Stimulated activated CD8-positive, alpha-beta memory T cell treated with anti-CD3 and anti-CD28 coated beads, Interleukin-7, amount 100 ng/mL, for 1 hour (primary cell): Measurements from ENCODE around the gene PUS7L.
A peak's percentile ranks its signal among the peaks of the same experiment; 100 is the strongest.
"Not testable (repeated sequence)": the region's sequence is repeated elsewhere in the genome, so short reads cannot be mapped to it uniquely, and the experiment has no call there.

Experiments
- DNase-seq, 2 donors: peaks; one replicate each; pipeline ENCODE4 v3.0.0-alpha.2; 2020; ENCODE audit warnings: low read depth in 2 of 2

Gene PUS7L

DNA sequence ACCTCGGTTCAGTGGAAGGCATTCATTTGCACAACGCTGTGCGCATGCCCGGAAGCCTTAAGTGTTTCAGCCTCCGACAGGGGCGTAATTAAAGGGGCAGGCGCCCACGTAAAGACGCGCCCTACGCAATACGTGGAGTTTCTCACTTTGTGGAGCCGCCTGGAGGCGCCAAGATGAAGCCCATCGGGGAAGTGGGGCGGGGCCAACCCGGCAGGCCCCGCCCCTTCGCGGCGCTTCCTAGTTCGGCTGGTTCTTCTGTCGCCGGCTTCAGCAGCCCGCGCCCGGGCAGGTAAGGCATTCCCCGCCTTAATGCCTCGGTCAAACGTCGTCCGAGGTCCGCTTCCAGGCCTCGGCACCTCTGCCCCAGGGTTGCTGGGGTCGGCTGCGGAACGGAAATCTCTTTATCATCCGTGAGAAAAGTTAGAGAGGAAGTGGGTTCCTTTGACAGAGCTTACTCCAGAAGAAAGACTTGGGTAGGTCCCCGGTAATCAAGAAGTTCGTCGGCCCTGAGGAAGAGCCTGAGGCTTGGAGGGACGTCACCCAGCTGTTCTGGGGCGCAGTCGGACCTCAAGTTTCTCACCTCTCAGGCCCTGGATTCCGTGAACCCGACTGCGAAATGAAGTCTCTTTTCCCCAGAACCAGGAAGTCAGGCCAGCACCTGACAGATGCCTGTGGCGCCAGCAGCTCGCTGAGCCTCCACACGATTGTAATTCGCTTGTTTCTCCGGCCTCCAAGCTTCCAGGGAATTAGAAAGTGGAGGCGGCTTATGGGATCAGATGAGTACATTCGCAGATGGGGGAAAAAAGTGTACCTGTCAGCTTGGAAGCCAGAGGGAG, at the start of gene PUS7L, which contains the start of gene IRAK4:
Gene PUS7L, minus strand, starts transcription at position 63 of the 836 bp plus-strand sequence. CDS start 3,545 bp downstream, outside the sequence.
Gene IRAK4, plus strand, starts transcription at position 224 of the 836 bp plus-strand sequence. CDS start 9,161 bp downstream, outside the sequence.
- DNase-seq: peak; percentile 90 to 91

GRCh38 chr12:43807386-43807785, 48.8 kb upstream of the PUS7L start:
- DNase-seq: no peak

DNA sequence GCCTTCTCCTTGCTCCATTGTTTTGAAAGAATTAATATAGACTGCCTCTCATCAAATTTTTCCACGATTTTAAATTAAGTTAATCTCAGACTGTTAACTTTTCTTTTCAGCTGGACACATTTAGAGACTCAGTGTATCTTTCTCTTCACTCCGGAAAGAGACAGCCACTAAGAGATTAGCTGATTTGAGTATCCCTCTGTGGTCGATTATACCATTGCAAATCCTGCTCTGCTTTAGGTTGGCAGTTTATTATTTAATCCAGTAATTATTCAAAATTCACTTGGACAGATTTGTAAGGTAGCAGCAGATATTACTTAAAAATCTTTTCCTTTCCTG, 48.1 kb upstream of the PUS7L start:
- DNase-seq: no peak

DNA sequence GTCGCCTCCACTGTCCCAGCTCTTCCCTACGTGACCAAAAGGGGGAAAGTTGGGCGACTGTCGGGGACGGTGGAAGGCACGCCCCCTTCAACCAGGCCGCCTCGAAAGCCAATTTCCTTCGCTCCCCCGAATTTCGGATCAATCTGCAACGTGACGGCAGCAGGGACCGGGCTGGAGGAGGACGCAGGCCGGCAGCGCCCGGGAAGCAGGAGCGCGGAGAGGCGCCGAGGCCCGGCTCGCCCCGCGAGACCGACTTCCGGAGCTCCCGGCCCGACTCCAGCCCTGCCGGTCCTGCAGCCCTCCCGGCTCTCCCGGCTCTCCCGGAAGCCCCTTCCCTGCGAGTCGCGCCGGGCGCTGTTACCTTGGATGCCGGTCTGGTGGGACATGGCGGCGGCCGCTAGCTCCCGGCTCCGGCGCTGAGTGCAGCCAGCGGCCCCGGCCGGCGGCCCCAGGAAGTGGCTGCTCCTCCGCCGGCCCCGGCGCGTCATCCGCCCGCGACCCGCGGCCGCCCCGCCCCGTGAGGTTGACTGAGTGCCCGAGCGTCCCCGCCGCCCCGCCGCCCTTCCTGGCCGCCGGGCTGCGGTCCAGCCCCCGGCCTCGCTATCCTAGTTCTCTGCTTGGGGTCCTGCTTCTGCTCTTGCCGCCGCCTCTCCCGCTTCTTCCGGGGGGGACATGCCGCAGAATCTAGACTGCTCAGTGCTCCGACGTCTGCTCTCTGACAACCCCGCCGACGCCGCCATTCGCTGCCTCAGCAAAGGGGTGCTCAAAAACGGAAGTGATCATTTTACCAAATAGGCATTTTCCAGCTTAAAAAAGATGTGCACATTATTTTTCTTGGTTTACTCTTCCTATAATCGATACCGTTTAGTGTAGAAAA, 47.5 kb upstream of the PUS7L start, which contains the start of gene TWF1:
Gene TWF1, minus strand, starts transcription at position 458 of the 877 bp plus-strand sequence. Its CDS starts 72 bp downstream, at position 386.
- DNase-seq: peak; percentile 67 to 75

DNA sequence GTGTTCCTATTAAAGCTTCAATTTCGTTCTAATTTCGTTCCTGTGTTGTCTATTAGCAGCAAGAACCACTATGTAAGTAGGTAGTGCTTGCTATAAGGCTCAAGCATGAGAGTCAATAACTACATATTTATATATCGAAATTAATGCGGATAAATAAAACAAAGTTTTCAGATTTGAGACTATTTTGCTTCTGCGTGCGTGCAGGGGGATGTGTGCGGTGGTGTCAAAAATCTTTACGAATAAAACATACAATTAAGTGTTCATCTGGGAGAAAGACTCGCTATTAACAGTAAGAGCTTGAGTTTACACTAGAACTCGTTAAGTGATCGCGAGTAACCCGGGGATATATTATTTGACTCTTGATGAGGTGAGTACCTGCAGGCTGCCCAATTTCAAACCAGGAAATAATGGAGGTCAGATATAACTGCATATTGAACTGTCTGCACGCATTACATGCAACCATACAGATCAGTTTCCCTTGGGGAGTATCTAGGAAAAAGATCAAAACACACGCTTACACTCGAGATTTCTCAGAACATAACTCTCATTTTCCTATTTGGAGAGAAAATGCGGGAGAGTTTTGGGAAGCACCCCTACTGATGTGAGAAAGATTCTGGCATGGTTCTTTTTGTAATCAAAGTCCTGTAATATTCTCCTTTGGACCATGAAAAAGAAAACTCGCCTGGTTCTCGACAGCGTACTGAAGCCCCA, 46.7 kb upstream of the PUS7L start:
- no peak for DNase-seq

DNA sequence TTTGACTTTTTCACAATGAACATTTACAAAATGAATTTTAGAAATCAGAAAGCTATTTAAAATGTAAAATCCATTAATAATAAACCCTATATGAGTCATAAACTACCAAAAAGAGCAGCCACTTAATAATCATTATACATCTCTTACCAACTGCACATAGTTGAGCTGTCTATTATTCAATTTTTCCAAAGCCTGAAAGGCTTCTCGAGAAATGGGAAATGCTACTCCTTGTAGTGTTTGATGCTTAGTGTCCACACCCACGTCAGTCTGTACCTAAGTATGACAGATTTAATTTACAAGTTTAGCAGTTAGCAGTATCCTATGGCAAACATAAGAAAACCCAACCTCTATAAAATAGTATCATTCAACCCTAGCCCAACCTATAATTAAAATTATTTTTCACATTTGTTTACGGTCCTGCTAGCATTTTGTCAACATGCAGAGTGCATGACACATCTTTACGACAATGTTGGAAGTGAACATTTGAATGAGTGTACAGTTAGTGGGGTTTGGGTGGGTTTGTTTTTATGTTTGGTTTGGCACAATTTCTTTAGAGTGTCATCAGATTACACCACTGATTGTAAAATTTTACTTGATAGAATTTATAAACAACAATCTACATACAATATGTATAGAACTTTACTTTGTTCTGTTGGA, 39.1 kb upstream of the PUS7L start:
- DNase-seq: no peak

- DNase-seq: no peak
Measured at GRCh38 chr12:43795716-43796280, 37.2 kb upstream of the PUS7L start.

DNA sequence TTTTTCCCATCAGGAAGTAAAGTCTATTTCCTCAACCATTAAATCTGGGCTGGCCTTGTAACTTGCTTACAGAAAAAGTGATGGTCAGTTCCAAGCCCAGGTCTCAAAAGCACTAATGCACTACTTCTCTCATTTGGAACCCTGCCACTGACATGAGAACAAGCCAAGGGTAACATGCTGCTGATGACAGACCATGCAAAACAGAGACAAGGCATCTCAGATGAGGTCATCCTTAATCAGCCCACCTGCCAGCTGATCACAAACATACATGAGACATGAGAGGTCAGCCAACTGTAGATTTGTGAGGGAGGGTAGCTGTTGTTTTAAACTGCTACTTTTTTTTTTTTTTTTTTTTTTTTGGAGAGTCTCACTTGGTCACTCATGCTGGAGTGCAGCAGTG, 31.4 kb upstream of the PUS7L start:
- no peak for DNase-seq

- DNase-seq: no peak
Measured at GRCh38 chr12:43786899-43787693, 28.5 kb upstream of the PUS7L start.

DNA sequence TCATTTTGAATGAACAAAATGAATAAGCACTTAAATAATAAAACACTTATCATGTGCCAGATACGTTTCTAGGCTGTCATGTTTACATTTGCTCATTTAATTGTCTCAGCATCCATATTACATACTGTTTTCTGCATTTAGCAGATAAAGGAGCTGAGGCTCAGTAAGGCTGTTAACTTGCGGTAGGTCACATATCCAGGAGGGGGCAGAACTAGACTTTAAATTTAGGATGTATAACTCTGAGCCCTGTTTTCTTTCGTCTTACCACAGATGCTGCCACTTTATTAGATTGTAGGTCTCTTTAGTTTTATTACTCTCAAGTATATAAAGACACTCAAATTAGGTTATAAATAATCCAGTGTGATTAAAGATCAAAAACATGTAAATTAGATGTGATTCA, 17.9 kb upstream of the PUS7L start:
- DNase-seq: no peak

DNA sequence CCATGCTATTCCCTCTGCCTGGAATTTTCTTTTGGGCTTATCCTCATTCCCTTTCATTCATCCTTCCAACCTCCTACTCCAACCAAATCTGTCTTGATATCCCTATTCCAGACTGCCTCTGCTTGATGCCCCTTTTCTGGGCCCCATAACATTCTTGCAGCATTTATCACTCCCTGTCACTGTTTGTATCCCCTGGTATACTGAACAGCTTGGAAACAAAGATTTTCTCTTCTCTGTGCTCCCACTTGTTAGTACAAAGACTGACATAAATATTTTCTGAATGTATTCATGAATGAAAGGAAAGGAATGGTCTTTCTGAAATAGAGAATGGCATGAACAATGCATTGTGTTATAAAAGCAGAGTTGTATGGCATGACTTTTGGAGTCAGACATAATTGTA, 7.7 kb upstream of the PUS7L start:
- DNase-seq: no peak

DNA sequence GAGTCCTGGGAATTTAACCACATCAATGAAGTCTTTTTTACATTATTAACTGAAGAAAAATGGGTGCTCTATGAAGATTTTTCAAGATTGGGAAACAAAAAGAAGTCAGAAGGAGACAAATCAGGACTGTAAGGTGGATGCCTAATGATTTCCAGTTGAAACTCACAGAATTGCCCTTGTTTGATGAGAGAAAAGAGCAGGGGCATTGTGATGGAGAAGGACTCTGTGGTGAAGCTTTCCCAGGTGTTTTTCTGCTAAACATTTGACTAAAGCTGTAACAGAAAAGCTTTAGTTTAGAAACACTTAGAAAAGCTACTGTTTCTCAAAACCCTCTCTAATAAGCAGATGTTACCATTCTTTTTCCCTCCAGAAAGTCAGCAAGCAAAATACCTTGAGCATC, 5.9 kb upstream of the PUS7L start:
- DNase-seq: no peak

DNA sequence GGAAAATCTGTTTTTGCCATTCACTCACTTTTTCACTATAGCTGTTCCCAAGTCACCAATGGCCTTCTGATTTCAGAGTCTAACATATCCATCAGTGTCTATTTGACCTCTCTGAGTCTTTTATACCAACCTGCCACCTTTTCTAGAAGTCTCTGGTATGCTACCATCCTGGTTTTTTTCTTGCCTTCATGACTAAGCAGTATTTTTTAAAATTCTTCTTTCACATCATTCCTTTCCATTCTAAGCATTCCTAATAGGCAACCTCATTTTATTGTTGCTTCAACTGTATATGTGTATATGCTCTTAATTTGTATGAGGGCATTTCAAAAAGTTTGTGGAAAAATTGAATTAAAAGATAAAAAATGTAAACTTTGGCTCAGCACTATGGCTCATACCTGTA, 5.2 kb upstream of the PUS7L start:
- no peak for DNase-seq

- DNase-seq: no peak
Measured at GRCh38 chr12:43762596-43762995, 4.0 kb upstream of the PUS7L start.

DNA sequence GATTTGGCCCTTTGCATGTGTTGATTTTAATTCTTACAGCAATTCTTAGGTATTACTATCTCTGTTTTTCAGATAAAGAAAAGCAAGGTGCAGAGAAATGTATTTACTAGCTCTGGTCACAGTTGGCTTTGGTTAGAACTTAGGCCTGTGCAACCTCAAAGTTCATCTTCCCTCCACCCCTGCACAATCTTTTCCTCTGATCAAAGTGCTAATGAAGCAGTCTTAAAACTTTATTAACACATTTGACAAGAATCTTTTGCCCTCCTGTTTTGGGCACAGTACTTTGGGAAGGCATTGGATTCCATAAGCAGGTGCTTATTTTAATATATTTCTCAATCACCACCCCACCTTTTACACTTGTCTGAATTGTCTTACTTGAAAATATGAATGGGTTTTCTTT, 2.9 kb upstream of the PUS7L start:
- no peak for DNase-seq

DNA sequence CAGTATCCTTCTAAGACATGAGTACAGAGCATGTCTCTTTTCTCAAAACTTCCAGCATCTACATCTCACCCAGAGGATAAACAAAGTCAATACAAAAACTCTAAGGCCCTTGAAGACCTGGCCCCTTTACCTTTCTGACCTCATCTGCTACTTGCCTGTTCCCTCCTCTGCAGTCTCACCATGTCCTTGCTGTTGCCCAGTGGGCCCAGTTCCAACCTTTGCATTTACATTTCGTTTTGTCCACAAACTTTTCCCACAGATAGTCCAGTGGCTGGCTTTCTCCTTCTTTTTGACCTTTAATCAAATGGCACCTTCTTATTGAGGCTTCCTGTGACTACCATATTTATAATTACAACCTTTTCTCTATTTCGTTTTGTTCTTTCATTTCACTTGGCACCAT, 1.8 kb upstream of the PUS7L start:
- DNase-seq: no peak

- peak in 1 of 2 donors; percentile 2 for DNase-seq
Measured at GRCh38 chr12:43758247-43758727, 303 bp downstream of the PUS7L start.

DNA sequence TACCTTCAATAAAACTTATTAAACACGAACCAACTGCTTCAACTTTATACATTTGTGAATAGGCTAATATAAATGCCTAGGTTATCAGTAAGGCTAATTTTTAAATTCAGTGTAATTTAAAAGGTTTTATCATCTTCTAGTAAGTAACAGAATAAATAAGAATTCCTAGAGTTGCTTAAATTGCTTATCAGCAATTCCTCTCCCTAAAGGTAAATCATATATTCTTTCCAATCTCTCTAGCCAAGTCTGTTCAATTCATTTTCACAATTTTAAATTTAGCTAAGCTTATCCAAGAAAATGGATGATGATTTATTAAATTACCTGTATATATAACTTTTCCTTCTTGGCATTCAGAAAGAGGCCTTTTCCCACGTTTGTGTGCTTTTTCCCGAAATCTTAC, 4.6 kb downstream of the PUS7L start:
- no peak for DNase-seq

GRCh38 chr12:43751360-43751759, 7.2 kb downstream of the PUS7L start:
- DNase-seq: not testable (repeated sequence)

DNA sequence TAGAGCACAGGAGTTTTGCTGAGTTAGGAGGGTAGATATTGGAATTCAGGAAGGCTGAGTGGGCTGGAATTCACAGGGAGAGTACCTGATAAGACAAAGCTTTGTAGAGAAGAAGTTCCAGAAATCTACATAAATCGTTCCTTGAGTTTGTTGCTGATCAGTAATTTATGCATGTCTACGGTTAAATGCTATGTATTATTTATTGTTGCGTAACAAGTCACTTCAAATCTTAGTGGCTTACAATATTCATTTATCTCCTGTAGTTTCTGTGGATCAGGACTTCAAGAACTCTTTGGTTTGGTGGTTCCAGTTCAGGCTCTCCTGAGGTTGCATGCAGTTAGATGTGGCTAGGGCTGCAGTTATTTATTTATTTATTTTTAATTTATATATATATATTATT, 7.8 kb downstream of the PUS7L start:
- no peak for DNase-seq
